Lung microvascular endothelial cell (primary cell): Measurements from ENCODE around the gene CADPS. TPM values are rescaled to one million over a fixed set of nuclear protein-coding genes. Genes with fewer than 3 reads are reported as not detected.

Experiments
- DNase-seq, 2 donors: peaks; one replicate each; pipeline versions ENCODE4 v3.0.0 to v3.0.0-alpha.2; 2010; ENCODE audit warnings: low read depth in 2 of 2
- total RNA-seq: library from RNA; depleted of rRNA; stranded (reverse); fragments of >200 nt; gene quantifications from 2 replicates; pipeline ENCODE4 v1.2.1, GENCODE V29; 2014

Gene CADPS
- total RNA-seq, 1 donor from 2014 or later, result not detected

- DNase-seq, result no peak
Measured at GRCh38 chr3:62873761-62874710, 1.2 kb downstream of the CADPS start.

GRCh38 chr3:62873451-62873760 is 1.8 kb downstream of the CADPS start:
- DNase-seq, result no peak

- DNase-seq, result no peak
Measured at GRCh38 chr3:62872318-62872717, 2.9 kb downstream of the CADPS start.

- no peak for DNase-seq
Measured at GRCh38 chr3:62870321-62870720, 4.9 kb downstream of the CADPS start.

GRCh38 chr3:62863648-62864047 is 11.6 kb downstream of the CADPS start:
- no peak for DNase-seq

- DNase-seq, result no peak
Measured at GRCh38 chr3:62859203-62859791, 15.9 kb downstream of the CADPS start.

GRCh38 chr3:62845996-62846395 is 29.2 kb downstream of the CADPS start:
- DNase-seq, result no peak

GRCh38 chr3:62843508-62843907 is 31.7 kb downstream of the CADPS start:
- DNase-seq, result no peak

GRCh38 chr3:62839748-62840147 is 35.5 kb downstream of the CADPS start:
- DNase-seq, result no peak

- DNase-seq, result no peak
Measured at GRCh38 chr3:62837145-62837787, 38.0 kb downstream of the CADPS start.

GRCh38 chr3:62835554-62836236 is 39.5 kb downstream of the CADPS start:
- no peak for DNase-seq

- no peak for DNase-seq
Measured at GRCh38 chr3:62833538-62833937, 41.7 kb downstream of the CADPS start.

- no peak for DNase-seq
Measured at GRCh38 chr3:62832553-62832952, 42.7 kb downstream of the CADPS start.

- no peak for DNase-seq
Measured at GRCh38 chr3:62830727-62831322, 44.4 kb downstream of the CADPS start.

GRCh38 chr3:62827550-62827949 is 47.7 kb downstream of the CADPS start:
- no peak for DNase-seq

- DNase-seq, result no peak
Measured at GRCh38 chr3:62824965-62825592, 50.1 kb downstream of the CADPS start.

- DNase-seq, result no peak
Measured at GRCh38 chr3:62823461-62824050, 51.7 kb downstream of the CADPS start.

- DNase-seq, result no peak
Measured at GRCh38 chr3:62822905-62823304, 52.3 kb downstream of the CADPS start.

- DNase-seq, result no peak
Measured at GRCh38 chr3:62818347-62818746, 56.9 kb downstream of the CADPS start.

GRCh38 chr3:62817678-62818077 is 57.5 kb downstream of the CADPS start:
- DNase-seq, result peak in 1 of 2 donors; percentile 19

GRCh38 chr3:62815981-62816380 is 59.2 kb downstream of the CADPS start:
- no peak for DNase-seq
